Spleen (tissue), 11 donors: Measurements from ENCODE around the gene HOXC11. TPM values are rescaled to one million over a fixed set of nuclear protein-coding genes. Genes with fewer than 3 reads are reported as not detected.

Experiments used
- DNase-seq: peaks from one replicate; pipeline ENCODE4 v3.0.0-alpha.2; 2020
- H3K27ac ChIP-seq, 8 donors: fragments of 200-600 bp; sonication (generic) in 7 of 8; 1 replicate in 4 of 8; 2 replicates in 4 of 8; pipeline versions ENCODE4 v1.5.0 to v1.8.0; 2016 to 2021; ENCODE audit warnings: inconsistent platforms in 4 of 8, mild to moderate bottlenecking in 4 of 8, moderate library complexity in 1 of 8
- H3K27me3 ChIP-seq, 7 donors: fragments of 200-600 bp; sonication (generic) in 6 of 7; replicated peaks in 1 of 7; 1 replicate in 4 of 7; 2 replicates in 3 of 7; pipeline versions ENCODE4 v1.5.0 to v1.8.0; 2016 to 2021; ENCODE audit warnings: inconsistent platforms in 3 of 7, mild to moderate bottlenecking in 1 of 7
- H3K36me3 ChIP-seq, 6 donors: fragments of 200-600 bp; sonication (generic) in 5 of 6; 1 replicate in 4 of 6; 2 replicates in 2 of 6; pipeline versions ENCODE4 v1.5.0 to v1.8.0; 2016 to 2021; ENCODE audit warnings: inconsistent platforms in 2 of 6
- H3K4me1 ChIP-seq, 6 donors: fragments of 200-600 bp; sonication (generic) in 5 of 6; 1 replicate in 3 of 6; 2 replicates in 3 of 6; pipeline versions ENCODE4 v1.5.0 to v1.8.0; 2016 to 2021; ENCODE audit warnings: inconsistent platforms in 3 of 6
- H3K4me3 ChIP-seq, 8 donors: fragments of 200-600 bp; sonication (generic) in 7 of 8; 1 replicate in 4 of 8; 2 replicates in 4 of 8; pipeline versions ENCODE4 v1.5.0 to v1.8.0; 2016 to 2021; ENCODE audit warnings: inconsistent platforms in 4 of 8, mild to moderate bottlenecking in 4 of 8, moderate library complexity in 2 of 8
- H3K9me3 ChIP-seq, 8 donors: fragments of 200-600 bp; sonication (generic) in 7 of 8; 1 replicate in 4 of 8; 2 replicates in 4 of 8; pipeline versions ENCODE4 v1.5.0 to v1.8.0; 2016 to 2021; ENCODE audit warnings: inconsistent platforms in 4 of 8
- CTCF ChIP-seq, 11 experiments: fragments of 200-600 bp in 7 of 11; fragments of 450-650 bp in 4 of 11; sonication (generic) in 4 of 11; IDR thresholded peaks in 8 of 11; conservative IDR thresholded peaks in 3 of 11; 1 replicate in 7 of 11; 2 replicates in 4 of 11; pipeline versions ENCODE4 v1.4.0 to v1.8.0; 2016 to 2021; ENCODE audit warnings: antibody characterized with exemption in 11 of 11, inconsistent platforms in 4 of 11, mild to moderate bottlenecking in 1 of 11
- POLR2A ChIP-seq, 3 donors: fragments of 450-650 bp; IDR thresholded peaks; one replicate each; pipeline ENCODE4 v1.5.1; 2017; ENCODE audit warnings: antibody characterized with exemption in 3 of 3, mild to moderate bottlenecking in 1 of 3
- POLR2AphosphoS5 ChIP-seq, 3 donors: sonication (generic); formaldehyde crosslinking; IDR thresholded peaks; one replicate each; pipeline ENCODE4 v1.5.1; 2017; ENCODE audit warnings: antibody characterized with exemption in 3 of 3
- WGBS, 5 donors: extraction: QIAGEN DNeasy Blood & Tissue Kit in 3 of 5; methylation state at CpG; one replicate each; pipeline versions ENCODE4 v1.1.5 to v1.1.7; 2013 to 2018; 5-methylcytosine and 5-hydroxymethylcytosine counted together
- intact Hi-C: fragments of 100-400 bp; cut with DNase I; formaldehyde crosslinking; loops from one replicate; pipeline ENCODE4 v1.15.0; 2023; ENCODE audit warnings: low total_unique reads
- polyA plus RNA-seq, 3 donors: library from polyadenylated mRNA; stranded (reverse); fragments of 200-250 nt; gene quantifications; one replicate each; pipeline ENCODE4 v1.2.1, GENCODE V29; 2013
- total RNA-seq, 7 donors: library from RNA; depleted of rRNA in 3 of 7; stranded (reverse); fragments of >200 nt in 3 of 7; fragmentation: NEBNext Ultra II Directional in 4 of 7; extraction: Animal tissue kit (Norgen Biotek cat#: 25700) in 4 of 7; gene quantifications; one replicate each; pipeline versions ENCODE4 v1.1.0 to v1.2.1, GENCODE V29; 2016 to 2021
- donor health status: healthy with polysubstance abuse.
- donor health status: DM: no; HTN: no; CAD: no; lungs with moderate emphysema.
- donor health status: DM: no; HTN: no; CAD: no.
- donor health status: Bipolar disorder and iron deficiency.
- donor health status: healthy.
- donor health status: DM: no; HTN: no; CAD: no.
- donor health status: DM: yes; HTN: yes; CAD: no.

The HOXC11 gene
- total and polyA plus RNA-seq, 10 donors = not detected

DNA sequence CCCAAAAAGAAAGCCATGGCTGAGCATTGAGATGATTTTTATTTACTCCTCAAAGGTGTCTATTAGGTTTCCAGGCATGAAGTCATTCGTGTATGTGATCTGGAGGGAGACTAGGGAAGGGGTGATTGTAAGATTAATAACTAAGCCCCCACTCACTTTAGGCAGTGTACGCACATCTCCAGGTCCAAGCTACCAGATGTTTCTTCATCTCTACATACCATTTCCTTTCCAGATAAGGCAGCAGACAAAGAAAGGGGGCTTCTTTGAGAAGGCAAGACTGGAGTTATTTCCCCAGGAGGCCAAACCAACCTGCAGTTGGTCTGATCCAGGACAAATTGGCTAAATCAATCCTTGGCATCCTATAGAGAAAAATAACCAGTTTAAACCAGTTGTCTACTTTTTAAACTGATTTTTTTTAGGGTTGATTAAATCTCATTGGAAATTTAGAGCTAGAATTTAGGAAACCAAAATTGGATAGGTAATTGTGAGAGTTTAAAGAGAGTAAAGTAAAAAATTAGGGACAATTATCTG is 30.4 kb upstream of the HOXC11 start:
- peaks cover 7 to 100% (median 99%) of the 10 kb centered on the region in 7 donors for H3K27me3 ChIP-seq
- no peak overlapping the region for H3K27ac ChIP-seq
- TF ChIP-seq POLR2A (IDR thresholded peaks at IDR 0.05) (no peak), CTCF (IDR thresholded peaks at IDR 0.05 in 8 of 11, conservative IDR thresholded peaks at IDR 0.05 in 3 of 11) (no peak), POLR2AphosphoS5 (IDR thresholded peaks at IDR 0.05) (no peak)
- 13 to 24% (median 17%) methylated on average over 2 of the region's 2 CpGs for WGBS, 5 donors
- H3K4me3 ChIP-seq = no peak overlapping the region
- no peaks in the 10 kb centered on the region for H3K36me3 ChIP-seq
- H3K9me3 ChIP-seq = peaks cover 0 to 3% (median 0%) of the 10 kb centered on the region in 8 donors
- peaks cover 0 to 23% (median 7%) of the 10 kb centered on the region in 6 donors for H3K4me1 ChIP-seq
- intact Hi-C loops = no loop called here
- DNase-seq = no peak

GRCh38 chr12:53944209-53944608 is 28.7 kb upstream of the HOXC11 start:
- H3K4me1 ChIP-seq = peaks cover 0 to 12% (median 0%) of the 10 kb centered on the region in 6 donors
- TF ChIP-seq POLR2AphosphoS5 (IDR thresholded peaks at IDR 0.05) (no peak), CTCF (IDR thresholded peaks at IDR 0.05 in 8 of 11, conservative IDR thresholded peaks at IDR 0.05 in 3 of 11) (no peak), POLR2A (IDR thresholded peaks at IDR 0.05) (no peak)
- H3K27ac ChIP-seq = no peak overlapping the region
- intact Hi-C loops = no loop called here
- DNase-seq = no peak
- no peaks in the 10 kb centered on the region for H3K9me3 ChIP-seq
- no peak overlapping the region for H3K4me3 ChIP-seq
- H3K27me3 ChIP-seq = peaks cover 4 to 100% (median 97%) of the 10 kb centered on the region in 7 donors
- H3K36me3 ChIP-seq = no peaks in the 10 kb centered on the region
- 13 to 24% (median 15%) methylated on average over 4 of the region's 4 CpGs for WGBS, 5 donors

DNA sequence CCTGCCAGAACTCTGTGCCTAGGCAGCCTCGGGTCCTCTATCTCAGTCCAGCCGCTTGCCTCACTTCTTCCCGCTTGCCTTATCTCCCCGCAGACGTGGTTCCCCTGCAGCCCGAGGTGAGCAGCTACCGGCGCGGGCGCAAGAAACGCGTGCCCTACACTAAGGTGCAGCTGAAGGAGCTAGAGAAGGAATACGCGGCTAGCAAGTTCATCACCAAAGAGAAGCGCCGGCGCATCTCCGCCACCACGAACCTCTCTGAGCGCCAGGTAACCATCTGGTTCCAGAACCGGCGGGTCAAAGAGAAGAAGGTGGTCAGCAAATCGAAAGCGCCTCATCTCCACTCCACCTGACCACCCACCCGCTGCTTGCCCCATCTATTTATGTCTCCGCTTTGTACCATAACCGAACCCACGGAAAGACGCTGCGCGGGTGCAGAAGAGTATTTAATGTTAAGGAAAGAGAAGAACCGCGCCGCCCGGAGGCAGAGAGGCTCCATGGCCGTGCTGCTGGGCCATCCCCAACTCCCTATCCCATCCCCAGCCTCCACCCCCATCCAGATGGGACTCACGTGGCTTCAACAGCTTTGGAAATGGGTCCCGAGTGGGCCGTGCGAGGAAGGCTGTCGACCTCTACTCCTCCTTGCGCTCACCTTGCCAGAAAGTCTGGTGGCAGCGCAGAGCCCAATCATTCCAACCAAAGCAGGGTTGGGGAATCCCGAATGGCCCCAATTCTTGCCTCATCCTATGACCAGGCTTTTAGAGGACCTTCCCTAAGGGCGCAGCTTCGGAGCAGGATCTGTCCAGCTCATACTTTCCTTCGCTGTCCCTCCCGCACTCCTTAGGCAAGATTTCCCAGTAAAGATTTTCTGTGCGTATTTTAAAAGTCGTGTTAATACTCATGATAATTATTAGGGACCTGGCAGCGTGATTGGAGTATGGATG is 27.7 kb upstream of the HOXC11 start:
- Histone ChIP-seq H3K9me3 (no peaks in the 10 kb centered on the region), H3K36me3 (no peaks in the 10 kb centered on the region), H3K4me3 (no peak overlapping the region), H3K4me1 (peaks cover 0 to 6% (median 0%) of the 10 kb centered on the region in 6 donors), H3K27ac (no peak overlapping the region), H3K27me3 (peaks cover 6 to 100% (median 97%) of the 10 kb centered on the region in 7 donors)
- no peak for TF ChIP-seq POLR2AphosphoS5 (IDR thresholded peaks at IDR 0.05)
- no peak for TF ChIP-seq POLR2A (IDR thresholded peaks at IDR 0.05)
- no peak for TF ChIP-seq CTCF (IDR thresholded peaks at IDR 0.05 in 8 of 11, conservative IDR thresholded peaks at IDR 0.05 in 3 of 11)
- no peak for DNase-seq
- WGBS, 5 donors = 5 to 10% (median 8%) methylated on average over 51 of the region's 51 CpGs
- intact Hi-C loops = no loop called here

DNA sequence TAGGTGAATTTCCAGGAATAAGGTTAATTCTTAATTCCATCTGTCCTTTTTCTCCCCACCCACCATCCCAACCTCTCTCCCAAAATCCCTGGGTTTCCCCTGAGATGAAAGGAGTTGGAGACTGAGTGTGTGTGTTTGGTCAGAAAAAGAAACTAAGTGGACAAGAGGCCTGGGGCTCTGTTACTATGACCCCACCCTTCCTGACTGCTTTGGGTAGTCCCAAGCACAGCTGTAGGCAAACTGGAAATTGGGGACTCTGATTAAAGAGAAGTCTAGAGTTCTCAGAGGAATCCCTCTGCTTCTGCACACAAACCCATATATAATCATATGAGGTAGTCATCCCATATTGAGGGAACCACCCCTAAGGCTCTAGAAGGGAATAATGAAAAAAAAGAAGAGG is 25.2 kb upstream of the HOXC11 start:
- TF ChIP-seq CTCF (IDR thresholded peaks at IDR 0.05 in 8 of 11, conservative IDR thresholded peaks at IDR 0.05 in 3 of 11) (no peak), POLR2A (IDR thresholded peaks at IDR 0.05) (no peak), POLR2AphosphoS5 (IDR thresholded peaks at IDR 0.05) (no peak)
- Histone ChIP-seq H3K4me3 (no peak overlapping the region), H3K36me3 (no peaks in the 10 kb centered on the region), H3K27me3 (peaks cover 18 to 100% (median 97%) of the 10 kb centered on the region in 7 donors), H3K4me1 (peaks cover 0 to 26% (median 2%) of the 10 kb centered on the region in 6 donors), H3K9me3 (no peaks in the 10 kb centered on the region), H3K27ac (no peak overlapping the region)
- no peak for DNase-seq
- intact Hi-C loops = no loop called here
